GM18873 (cell line): ENCODE results near the gene NUB1.

Source experiments
- ATAC-seq: cut with Tn5 transposase; IDR thresholded peaks from one replicate; pipeline ENCODE4 v1.9.1; 2021; ENCODE audit warnings: mild to moderate bottlenecking, moderate library complexity, moderate number of reproducible peaks; ENCODE audit not compliant: unreplicated experiment, low FRiP score

NUB1 gene

GRCh38 chr7:151342102-151342646, 562 bp downstream of the NUB1 start:
- peak; percentile 39 for ATAC-seq

- no peak for ATAC-seq
Observed at GRCh38 chr7:151342811-151343210, 1.2 kb downstream of the NUB1 start.

- ATAC-seq = no peak
Observed at GRCh38 chr7:151343516-151343915, 1.9 kb downstream of the NUB1 start.

- ATAC-seq = no peak
Observed at GRCh38 chr7:151345576-151346469, 4.2 kb downstream of the NUB1 start.

GRCh38 chr7:151346470-151346769, 4.8 kb downstream of the NUB1 start:
- no peak for ATAC-seq

- ATAC-seq = no peak
Observed at GRCh38 chr7:151347200-151347599, 5.6 kb downstream of the NUB1 start.

GRCh38 chr7:151348970-151349369, 7.4 kb downstream of the NUB1 start:
- ATAC-seq = no peak

GRCh38 chr7:151349507-151349853, 7.9 kb downstream of the NUB1 start:
- ATAC-seq = peak; percentile 36

GRCh38 chr7:151351027-151351426, 9.4 kb downstream of the NUB1 start:
- no peak for ATAC-seq

GRCh38 chr7:151351967-151352366, 10.4 kb downstream of the NUB1 start:
- no peak for ATAC-seq

GRCh38 chr7:151352512-151352911, 10.9 kb downstream of the NUB1 start:
- ATAC-seq = no peak

- no peak for ATAC-seq
Observed at GRCh38 chr7:151361193-151361959, 19.8 kb downstream of the NUB1 start.

GRCh38 chr7:151363182-151363581, 21.6 kb downstream of the NUB1 start:
- no peak for ATAC-seq

GRCh38 chr7:151366166-151366879, 24.7 kb downstream of the NUB1 start:
- ATAC-seq = no peak

- no peak for ATAC-seq
Observed at GRCh38 chr7:151366880-151367222, 25.2 kb downstream of the NUB1 start.

- no peak for ATAC-seq
Observed at GRCh38 chr7:151367284-151367683, 25.7 kb downstream of the NUB1 start.

- peak; percentile 79 for ATAC-seq
Observed at GRCh38 chr7:151368136-151368571, 26.5 kb downstream of the NUB1 start.

- no peak for ATAC-seq
Observed at GRCh38 chr7:151371266-151371665, 29.7 kb downstream of the NUB1 start.

GRCh38 chr7:151372612-151373265, 31.1 kb downstream of the NUB1 start:
- no peak for ATAC-seq

GRCh38 chr7:151373599-151373998, 32.0 kb downstream of the NUB1 start:
- ATAC-seq = no peak
